ENCODE data around the gene RPTOR. TPM values are rescaled to one million over a fixed set of nuclear protein-coding genes. Genes with fewer than 3 reads are reported as not detected.

RPTOR gene
- total RNA-seq, 4 donors from 2014 or later: 19.0 to 48.3 (median 27.3) TPM

DNA sequence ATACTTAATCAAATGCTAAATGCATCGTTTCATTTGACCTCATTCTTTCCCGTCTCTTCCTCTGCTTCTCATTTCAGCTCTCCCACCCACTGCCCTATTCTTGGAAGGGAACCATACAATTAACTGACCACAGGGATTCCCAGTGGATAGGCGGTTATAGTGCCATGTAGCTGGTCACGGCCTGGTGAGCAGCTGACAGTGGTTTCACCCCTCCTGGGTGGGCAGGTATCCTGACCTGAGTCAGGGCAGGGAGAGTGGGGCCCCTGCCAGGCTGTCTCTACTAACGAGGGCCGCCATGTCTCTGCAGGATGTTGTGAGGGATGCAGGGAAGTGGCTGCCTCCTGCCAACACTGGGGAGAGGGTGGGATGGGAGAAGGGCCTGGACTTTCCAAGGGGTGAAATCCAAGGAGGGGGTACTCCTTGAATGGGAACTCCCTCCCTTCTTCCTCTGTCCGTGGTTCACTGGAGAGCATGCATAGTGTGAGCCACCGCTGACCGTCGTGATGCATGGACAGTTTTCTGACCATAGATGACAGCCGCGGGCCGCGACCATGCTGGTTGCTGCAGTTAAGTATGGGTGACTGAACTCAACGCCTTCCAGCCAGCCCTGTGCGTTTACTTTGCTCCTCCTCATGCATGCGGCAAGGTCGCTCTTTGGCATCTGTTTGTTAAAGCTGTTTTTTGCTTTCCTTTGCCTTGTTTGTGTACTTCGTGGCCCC is 95.9 kb downstream of the RPTOR start:
- Histone ChIP-seq H3K27me3 (no peaks in the 10 kb centered on the region), H3K9me3 (no peaks in the 10 kb centered on the region), H3K4me3 (no peak overlapping the region), H3K36me3 (no peaks in the 10 kb centered on the region), H3K4me1 (no peaks in the 10 kb centered on the region), H3K27ac (no peak overlapping the region)
- intact Hi-C loops (cut with DNase I; ENCODE audit: low total_unique reads): no loop called here
- TF ChIP-seq, protein P1, sequence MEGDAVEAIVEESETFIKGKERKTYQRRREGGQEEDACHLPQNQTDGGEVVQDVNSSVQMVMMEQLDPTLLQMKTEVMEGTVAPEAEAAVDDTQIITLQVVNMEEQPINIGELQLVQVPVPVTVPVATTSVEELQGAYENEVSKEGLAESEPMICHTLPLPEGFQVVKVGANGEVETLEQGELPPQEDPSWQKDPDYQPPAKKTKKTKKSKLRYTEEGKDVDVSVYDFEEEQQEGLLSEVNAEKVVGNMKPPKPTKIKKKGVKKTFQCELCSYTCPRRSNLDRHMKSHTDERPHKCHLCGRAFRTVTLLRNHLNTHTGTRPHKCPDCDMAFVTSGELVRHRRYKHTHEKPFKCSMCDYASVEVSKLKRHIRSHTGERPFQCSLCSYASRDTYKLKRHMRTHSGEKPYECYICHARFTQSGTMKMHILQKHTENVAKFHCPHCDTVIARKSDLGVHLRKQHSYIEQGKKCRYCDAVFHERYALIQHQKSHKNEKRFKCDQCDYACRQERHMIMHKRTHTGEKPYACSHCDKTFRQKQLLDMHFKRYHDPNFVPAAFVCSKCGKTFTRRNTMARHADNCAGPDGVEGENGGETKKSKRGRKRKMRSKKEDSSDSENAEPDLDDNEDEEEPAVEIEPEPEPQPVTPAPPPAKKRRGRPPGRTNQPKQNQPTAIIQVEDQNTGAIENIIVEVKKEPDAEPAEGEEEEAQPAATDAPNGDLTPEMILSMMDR (IDR thresholded peaks at IDR 0.05): no peak
- no peak for TF ChIP-seq POLR2A (IDR thresholded peaks at IDR 0.05)
- no peak for DNase-seq

GRCh38 chr17:80643326-80644099 is 98.9 kb downstream of the RPTOR start:
- no peak for DNase-seq
- no peaks in the 10 kb centered on the region for H3K9me3 ChIP-seq
- no peak for TF ChIP-seq POLR2A (IDR thresholded peaks at IDR 0.05)
- TF ChIP-seq, protein P1 (IDR thresholded peaks at IDR 0.05): no peak
- H3K4me3 ChIP-seq: no peak overlapping the region
- H3K27ac ChIP-seq: no peak overlapping the region
- intact Hi-C loops (cut with DNase I; ENCODE audit: low total_unique reads): no loop called here
- no peaks in the 10 kb centered on the region for H3K36me3 ChIP-seq
- no peaks in the 10 kb centered on the region for H3K27me3 ChIP-seq
- no peaks in the 10 kb centered on the region for H3K4me1 ChIP-seq

GRCh38 chr17:80644536-80644935 is 99.9 kb downstream of the RPTOR start:
- Histone ChIP-seq H3K4me1 (no peaks in the 10 kb centered on the region), H3K9me3 (no peaks in the 10 kb centered on the region), H3K4me3 (no peak overlapping the region), H3K27ac (no peak overlapping the region), H3K36me3 (no peaks in the 10 kb centered on the region), H3K27me3 (no peaks in the 10 kb centered on the region)
- TF ChIP-seq, protein P1 (IDR thresholded peaks at IDR 0.05): no peak
- TF ChIP-seq POLR2A (IDR thresholded peaks at IDR 0.05): no peak
- no peak for DNase-seq
- intact Hi-C loops (cut with DNase I; ENCODE audit: low total_unique reads): no loop called here

DNA sequence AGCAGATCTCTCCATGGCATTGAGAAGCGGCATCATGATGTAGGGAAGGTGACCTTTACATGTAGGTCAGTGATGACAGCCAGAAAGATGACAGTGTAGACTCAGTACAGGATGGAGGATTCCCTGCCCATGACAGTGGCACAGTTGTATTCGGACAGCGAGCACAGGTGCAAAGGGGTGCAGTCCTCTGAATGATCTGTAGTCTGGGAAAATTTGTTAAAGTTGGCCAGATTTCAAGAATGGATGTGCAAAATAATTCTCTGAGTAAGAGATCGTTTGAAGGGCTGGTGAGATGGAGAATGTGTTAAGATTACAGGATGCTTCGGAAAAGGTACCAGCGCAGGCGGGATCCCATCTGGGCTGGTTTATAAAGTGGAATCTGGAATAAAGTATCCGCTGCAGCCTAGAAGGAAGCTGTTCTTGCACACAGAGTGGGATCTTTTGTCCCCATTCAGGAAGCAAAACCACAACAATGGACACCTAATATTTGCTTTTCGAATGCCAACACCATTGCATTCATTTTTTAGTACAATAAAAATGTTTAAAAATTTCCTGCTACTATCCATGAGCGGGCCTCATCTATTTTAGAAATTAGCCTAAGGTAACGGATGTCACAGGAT is 101.2 kb downstream of the RPTOR start:
- H3K4me1 ChIP-seq: no peaks in the 10 kb centered on the region
- no peak for TF ChIP-seq POLR2A (IDR thresholded peaks at IDR 0.05)
- TF ChIP-seq, protein P1 (IDR thresholded peaks at IDR 0.05): no peak
- intact Hi-C loops (cut with DNase I; ENCODE audit: low total_unique reads): no loop called here

DNA sequence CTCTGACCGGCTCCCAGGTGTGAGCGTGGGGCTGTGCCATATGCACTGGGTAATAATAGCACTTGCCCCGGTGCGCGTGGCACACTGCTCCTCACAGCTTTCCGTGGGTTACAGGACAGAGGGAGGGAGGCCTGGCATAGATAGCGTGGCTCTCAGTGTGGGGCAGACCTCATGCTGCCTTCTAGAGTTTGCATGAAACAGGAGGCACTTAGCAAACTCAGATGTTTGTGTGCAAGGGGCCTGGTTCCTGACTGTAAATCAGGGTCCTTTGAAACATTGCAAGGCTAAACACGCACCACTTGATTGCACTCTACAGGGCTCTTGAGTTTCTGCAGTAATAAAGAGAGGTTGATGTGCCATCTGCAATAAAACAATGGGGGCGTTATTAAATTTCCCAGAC is 101.7 kb downstream of the RPTOR start:
- Histone ChIP-seq H3K4me1 (no peaks in the 10 kb centered on the region), H3K9me3 (no peaks in the 10 kb centered on the region), H3K36me3 (no peaks in the 10 kb centered on the region), H3K4me3 (no peak overlapping the region), H3K27ac (no peak overlapping the region), H3K27me3 (no peaks in the 10 kb centered on the region)
- DNase-seq: no peak
- TF ChIP-seq, protein P1 (IDR thresholded peaks at IDR 0.05): no peak
- no peak for TF ChIP-seq POLR2A (IDR thresholded peaks at IDR 0.05)
- intact Hi-C loops (cut with DNase I; ENCODE audit: low total_unique reads): no loop called here

More for the DNA sequence above, 101.2 kb downstream of the RPTOR start:
- DNase-seq: no peak
- H3K4me3 ChIP-seq: no peak overlapping the region
- no peaks in the 10 kb centered on the region for H3K9me3 ChIP-seq
- H3K27me3 ChIP-seq: no peaks in the 10 kb centered on the region
- no peaks in the 10 kb centered on the region for H3K36me3 ChIP-seq
- no peak overlapping the region for H3K27ac ChIP-seq
